ENCODE results near the gene TUBGCP6.
"Not testable (repeated sequence)": the region's sequence is repeated elsewhere in the genome, so short reads cannot be mapped to it uniquely, and the experiment has no call there.

TUBGCP6 gene

GRCh38 chr22:50179937-50180726 lies 64.7 kb downstream of the TUBGCP6 start:
- DNase-seq = no peak

- no peak for DNase-seq
Measured at GRCh38 chr22:50178871-50179869, 65.7 kb downstream of the TUBGCP6 start.

- DNase-seq = no peak
Measured at GRCh38 chr22:50178471-50178864, 66.4 kb downstream of the TUBGCP6 start.

- no peak for DNase-seq
Measured at GRCh38 chr22:50177537-50178470, 67.0 kb downstream of the TUBGCP6 start.

- no peak for DNase-seq
Measured at GRCh38 chr22:50176850-50177536, 67.8 kb downstream of the TUBGCP6 start.

- no peak for DNase-seq
Measured at GRCh38 chr22:50175921-50176849, 68.6 kb downstream of the TUBGCP6 start.

- DNase-seq = no peak
Measured at GRCh38 chr22:50175191-50175461, 69.7 kb downstream of the TUBGCP6 start.

- DNase-seq = no peak
Measured at GRCh38 chr22:50174382-50175190, 70.2 kb downstream of the TUBGCP6 start.

- DNase-seq = no peak
Measured at GRCh38 chr22:50173983-50174355, 70.9 kb downstream of the TUBGCP6 start.

GRCh38 chr22:50173311-50173982 lies 71.4 kb downstream of the TUBGCP6 start:
- DNase-seq = no peak

GRCh38 chr22:50171965-50172421 lies 72.8 kb downstream of the TUBGCP6 start:
- no peak for DNase-seq

- DNase-seq = no peak
Measured at GRCh38 chr22:50171319-50171964, 73.4 kb downstream of the TUBGCP6 start.

GRCh38 chr22:50170453-50171318 lies 74.1 kb downstream of the TUBGCP6 start, which contains the start of gene PANX2:
PANX2 (plus strand) TSS chr22:50170731; CDS start chr22:50170731, 0 bp downstream.
- DNase-seq = peak in 1 of 2 experiments; percentile 35

- peak in 1 of 2 experiments; percentile 47 for DNase-seq
Measured at GRCh38 chr22:50169774-50170341, 75.0 kb downstream of the TUBGCP6 start.

- DNase-seq = peak in 1 of 2 experiments; percentile 38
Measured at GRCh38 chr22:50169181-50169759, 75.6 kb downstream of the TUBGCP6 start.

- DNase-seq = not testable (repeated sequence)
Measured at GRCh38 chr22:50168490-50169180, 76.2 kb downstream of the TUBGCP6 start.

Data from NCI-H526 (cell line).